Activated T-cell treated with anti-CD3 and anti-CD28 coated beads, Interleukin-2, amount 50 U/mL, for 72 hours (primary cell): ENCODE results near the gene LAD1. TPM values are rescaled to one million over a fixed set of nuclear protein-coding genes. Genes with fewer than 3 reads are reported as not detected.

Experiments
- ATAC-seq, 2 donors: fragments of 150-1000 bp; cut with Tn5 transposase; replicated peaks in 1 of 2; 2 replicates each; pipeline ENCODE4 v1.10.0; 2021; ENCODE audit warnings: moderate library complexity in 2 of 2, mild to moderate bottlenecking in 1 of 2
- DNase-seq, 2 donors: peaks; one replicate each; pipeline ENCODE4 v3.0.0; 2021 to 2022; ENCODE audit warnings: mixed read lengths in 1 of 2
- H3K27ac Mint-ChIP-seq: one replicate; pipeline ENCODE4 v1.8.0; 2022; ENCODE audit warnings: mild to moderate bottlenecking, moderate library complexity, mixed read lengths
- H3K27me3 Mint-ChIP-seq: one replicate; pipeline ENCODE4 v1.8.0; 2022; ENCODE audit warnings: low read depth, mixed read lengths
- H3K36me3 Mint-ChIP-seq, 2 donors: one replicate each; pipeline ENCODE4 v1.8.0; 2022; ENCODE audit warnings: mixed read lengths in 2 of 2, mild to moderate bottlenecking in 1 of 2; ENCODE audit not compliant: insufficient read depth in 2 of 2
- H3K4me1 Mint-ChIP-seq: one replicate; pipeline ENCODE4 v1.8.0; 2022; ENCODE audit warnings: low read depth, mixed read lengths
- H3K4me3 Mint-ChIP-seq, 2 donors: one replicate each; pipeline ENCODE4 v1.8.0; 2022; ENCODE audit warnings: mild to moderate bottlenecking in 2 of 2, mixed read lengths in 2 of 2, moderate library complexity in 2 of 2
- H3K9me3 Mint-ChIP-seq, 2 donors: one replicate each; pipeline ENCODE4 v1.8.0; 2022; ENCODE audit warnings: mixed read lengths in 2 of 2
- total RNA-seq, 2 donors: library from RNA; stranded (reverse); gene quantifications; one replicate each; pipeline ENCODE4 v1.2.3, GENCODE V29; 2022

The LAD1 gene
- total RNA-seq, 2 donors from 2014 or later: not detected

GRCh38 chr1:201341377-201341776 lies 57.7 kb downstream of the LAD1 start:
- peaks cover 6% of the 10 kb centered on the region for H3K27me3 Mint-ChIP-seq
- H3K9me3 Mint-ChIP-seq: peaks cover 1% of the 10 kb centered on the region in 2 donors
- no peaks in the 10 kb centered on the region for H3K36me3 Mint-ChIP-seq
- ATAC-seq (no peak), DNase-seq (no peak)
- no peak overlapping the region for H3K4me3 Mint-ChIP-seq
- H3K27ac Mint-ChIP-seq: no peak overlapping the region
- H3K4me1 Mint-ChIP-seq: no peaks in the 10 kb centered on the region

GRCh38 chr1:201336711-201337450 lies 62.2 kb downstream of the LAD1 start:
- peaks cover 1% of the 10 kb centered on the region in 2 donors for H3K9me3 Mint-ChIP-seq
- no peak overlapping the region for H3K27ac Mint-ChIP-seq
- peaks cover 6% of the 10 kb centered on the region for H3K27me3 Mint-ChIP-seq
- H3K36me3 Mint-ChIP-seq: no peaks in the 10 kb centered on the region
- no peaks in the 10 kb centered on the region for H3K4me1 Mint-ChIP-seq
- no peak overlapping the region for H3K4me3 Mint-ChIP-seq
- ATAC-seq (no peak), DNase-seq (no peak)

GRCh38 chr1:201335901-201336300 lies 63.2 kb downstream of the LAD1 start:
- Mint-ChIP-seq H3K36me3 (no peaks in the 10 kb centered on the region), H3K4me3 (no peak overlapping the region), H3K4me1 (no peaks in the 10 kb centered on the region), H3K9me3 (no peaks in the 10 kb centered on the region), H3K27me3 (peaks cover 6% of the 10 kb centered on the region), H3K27ac (no peak overlapping the region)
- DNase-seq: no peak
- ATAC-seq: no peak

GRCh38 chr1:201335174-201335870 lies 63.8 kb downstream of the LAD1 start:
- no peak overlapping the region for H3K4me3 Mint-ChIP-seq
- H3K27ac Mint-ChIP-seq: no peak overlapping the region
- no peaks in the 10 kb centered on the region for H3K9me3 Mint-ChIP-seq
- no peaks in the 10 kb centered on the region for H3K36me3 Mint-ChIP-seq
- ATAC-seq (no peak), DNase-seq (no peak)
- no peaks in the 10 kb centered on the region for H3K4me1 Mint-ChIP-seq
- H3K27me3 Mint-ChIP-seq: peaks cover 6% of the 10 kb centered on the region

GRCh38 chr1:201334325-201335173 lies 64.6 kb downstream of the LAD1 start:
- no peak for ATAC-seq
- Mint-ChIP-seq H3K9me3 (no peaks in the 10 kb centered on the region), H3K27ac (no peak overlapping the region), H3K4me3 (no peak overlapping the region), H3K27me3 (peaks cover 6% of the 10 kb centered on the region), H3K36me3 (no peaks in the 10 kb centered on the region), H3K4me1 (no peaks in the 10 kb centered on the region)
- no peak for DNase-seq

GRCh38 chr1:201332616-201333335 lies 66.3 kb downstream of the LAD1 start:
- Mint-ChIP-seq H3K36me3 (no peaks in the 10 kb centered on the region), H3K9me3 (no peaks in the 10 kb centered on the region), H3K4me3 (no peak overlapping the region), H3K4me1 (no peaks in the 10 kb centered on the region), H3K27me3 (no peaks in the 10 kb centered on the region), H3K27ac (no peak overlapping the region)
- ATAC-seq (no peak), DNase-seq (no peak)

GRCh38 chr1:201332021-201332420 lies 67.1 kb downstream of the LAD1 start:
- no peak overlapping the region for H3K27ac Mint-ChIP-seq
- no peaks in the 10 kb centered on the region for H3K4me1 Mint-ChIP-seq
- ATAC-seq: no peak
- H3K4me3 Mint-ChIP-seq: no peak overlapping the region
- no peak for DNase-seq
- H3K9me3 Mint-ChIP-seq: no peaks in the 10 kb centered on the region
- no peaks in the 10 kb centered on the region for H3K36me3 Mint-ChIP-seq
- H3K27me3 Mint-ChIP-seq: no peaks in the 10 kb centered on the region

- DNase-seq (no peak), ATAC-seq (no peak)
- H3K4me3 Mint-ChIP-seq: no peak overlapping the region
- no peak overlapping the region for H3K27ac Mint-ChIP-seq
- no peaks in the 10 kb centered on the region for H3K4me1 Mint-ChIP-seq
- H3K27me3 Mint-ChIP-seq: no peaks in the 10 kb centered on the region
- no peaks in the 10 kb centered on the region for H3K9me3 Mint-ChIP-seq
- no peaks in the 10 kb centered on the region for H3K36me3 Mint-ChIP-seq
Measured at GRCh38 chr1:201331166-201331565, 68.0 kb downstream of the LAD1 start.

Other genes starting within 250 kb of the LAD1 start
- 10 to 100 TPM; 25.8 to 30.2 TPM for gene TMEM9, start 244.8 kb downstream of the LAD1 start, total RNA-seq
- under 1 TPM; 0.02 to 0.46 TPM for gene IGFN1, start 208.5 kb downstream of the LAD1 start, total RNA-seq
- gene PKP1, start 115.8 kb downstream of the LAD1 start, total RNA-seq: not detected
- not detected for gene TNNT2, start 21.6 kb downstream of the LAD1 start, total RNA-seq
- not detected for gene TNNI1, start 22.4 kb upstream of the LAD1 start, total RNA-seq
- 10 to 100 TPM; 10.7 to 25.6 TPM for gene PHLDA3, start 69.9 kb upstream of the LAD1 start, total RNA-seq
- 10 to 100 TPM; 44.7 to 52.6 TPM for gene CSRP1, start 107.8 kb upstream of the LAD1 start, total RNA-seq
- gene NAV1, start 139.8 kb upstream of the LAD1 start, total RNA-seq: 1 to 10 TPM; 6.2 to 6.3 TPM